Testis (tissue), 3 donors: ENCODE measurements around the gene B3GALT6. TPM values are rescaled to one million over a fixed set of nuclear protein-coding genes. Genes with fewer than 3 reads are reported as not detected.

ENCODE experiments used
- DNase-seq: peaks from one replicate; pipeline ENCODE4 v3.0.0-alpha.2; 2019
- H3K27ac ChIP-seq, 2 donors: fragments of 200-600 bp; sonication (generic); one replicate each; pipeline ENCODE4 v1.5.1; 2019
- H3K27me3 ChIP-seq: fragments of 200-600 bp; sonication (generic); one replicate; pipeline ENCODE4 v1.5.1; 2019
- H3K36me3 ChIP-seq: fragments of 200-600 bp; sonication (generic); one replicate; pipeline ENCODE4 v1.5.1; 2017; ENCODE audit warnings: low read depth; ENCODE audit errors: missing control alignments
- H3K4me1 ChIP-seq: fragments of 200-600 bp; sonication (generic); one replicate; pipeline ENCODE4 v1.5.1; 2019
- H3K4me3 ChIP-seq, 2 donors: fragments of 200-600 bp; sonication (generic); one replicate each; pipeline ENCODE4 v1.5.1; 2017 to 2019
- H3K9me3 ChIP-seq: fragments of 200-600 bp; sonication (generic); one replicate; pipeline ENCODE4 v1.5.1; 2017
- CTCF ChIP-seq, 3 experiments: fragments of 450-650 bp in 2 of 3; fragments of 200-600 bp in 1 of 3; sonication (generic) in 1 of 3; IDR thresholded peaks; one replicate each; pipeline ENCODE4 v1.5.1; 2016 to 2019; ENCODE audit warnings: antibody characterized with exemption in 3 of 3, mild to moderate bottlenecking in 2 of 3, moderate library complexity in 1 of 3
- POLR2A ChIP-seq: fragments of 450-650 bp; IDR thresholded peaks from one replicate; pipeline ENCODE4 v1.6.1; 2017; ENCODE audit warnings: antibody characterized with exemption, mild to moderate bottlenecking, moderate library complexity
- WGBS, 2 donors: methylation state at CpG; one replicate each; pipeline ENCODE4 v1.1.5; 2018; 5-methylcytosine and 5-hydroxymethylcytosine counted together
- intact Hi-C: fragments of 100-400 bp; cut with DNase I; formaldehyde crosslinking; loops from one replicate; pipeline ENCODE4 v1.15.1; 2023; ENCODE audit warnings: low total_unique reads
- polyA plus RNA-seq: library from polyadenylated mRNA; stranded (reverse); fragments of 350-450 nt; fragmentation: Illumina TruSeq; extraction: RNeasy Lipid Tissue Mini Kit (QIAGEN cat#74804); gene quantifications from one replicate; pipeline ENCODE4 v1.2.3, GENCODE V29; 2014; ENCODE audit warnings: low read depth, low replicate concordance; ENCODE audit not compliant: insufficient read depth
- total RNA-seq, 2 donors: library from RNA; depleted of rRNA; stranded (reverse); fragments of >200 nt; gene quantifications; one replicate each; pipeline ENCODE4 v1.2.3, GENCODE V29; 2016

The B3GALT6 gene
- total and polyA plus RNA-seq, 3 donors from 2014 or later, result 8.5 to 37.3 (median 26.1) TPM

- WGBS, 2 donors, result 75 to 79% methylated on average over 15 to 16 of the region's 16 CpGs
- peaks cover 8% of the 10 kb centered on the region for H3K4me1 ChIP-seq
- no peaks in the 10 kb centered on the region for H3K36me3 ChIP-seq
- DNase-seq, result no peak
- intact Hi-C loops, result no loop called here
- no peak for TF ChIP-seq CTCF (IDR thresholded peaks at IDR 0.05)
- no peak for TF ChIP-seq POLR2A
- no peaks in the 10 kb centered on the region for H3K27me3 ChIP-seq
- H3K4me3 ChIP-seq, result no peak overlapping the region
- H3K27ac ChIP-seq, result peak overlapping the region in 1 of 2 donors; percentile 11
- no peaks in the 10 kb centered on the region for H3K9me3 ChIP-seq
These were observed 18.8 kb downstream of the B3GALT6 start for GRCh38 chr1:1250786-1251284.

- H3K36me3 ChIP-seq, result no peaks in the 10 kb centered on the region
- WGBS, 2 donors, result 84 to 91% methylated on average over 12 of the region's 12 CpGs
- no peak for DNase-seq
- TF ChIP-seq POLR2A (no peak), CTCF (IDR thresholded peaks at IDR 0.05) (no peak)
- no peak overlapping the region for H3K4me3 ChIP-seq
- intact Hi-C loops, result no loop called here
- H3K9me3 ChIP-seq, result no peaks in the 10 kb centered on the region
- H3K4me1 ChIP-seq, result peaks cover 5% of the 10 kb centered on the region
- no peaks in the 10 kb centered on the region for H3K27me3 ChIP-seq
- no peak overlapping the region for H3K27ac ChIP-seq
These were observed 21.3 kb downstream of the B3GALT6 start for GRCh38 chr1:1253314-1253713.

GRCh38 chr1:1253972-1254666, 22.1 kb downstream of the B3GALT6 start:
- WGBS, 2 donors, result 91 to 94% methylated on average over 25 to 49 of the region's 50 CpGs
- Histone ChIP-seq H3K27ac (no peak overlapping the region), H3K9me3 (no peaks in the 10 kb centered on the region), H3K4me3 (no peak overlapping the region), H3K36me3 (no peaks in the 10 kb centered on the region), H3K27me3 (no peaks in the 10 kb centered on the region), H3K4me1 (peaks cover 5% of the 10 kb centered on the region)
- TF ChIP-seq POLR2A (no peak), CTCF (IDR thresholded peaks at IDR 0.05) (no peak)
- intact Hi-C loops, result no loop called here
- DNase-seq, result no peak

- no peak for TF ChIP-seq POLR2A
- no peak for TF ChIP-seq CTCF (IDR thresholded peaks at IDR 0.05)
- no peak overlapping the region for H3K27ac ChIP-seq
- no peaks in the 10 kb centered on the region for H3K27me3 ChIP-seq
- peaks cover 5% of the 10 kb centered on the region for H3K4me1 ChIP-seq
- H3K9me3 ChIP-seq, result no peaks in the 10 kb centered on the region
- no peak overlapping the region for H3K4me3 ChIP-seq
- no peak for DNase-seq
- intact Hi-C loops, result no loop called here
- no peaks in the 10 kb centered on the region for H3K36me3 ChIP-seq
- 85 to 90% methylated on average over 21 of the region's 21 CpGs for WGBS, 2 donors
These were observed 22.6 kb downstream of the B3GALT6 start for GRCh38 chr1:1254667-1254998.

GRCh38 chr1:1255078-1255477, 23.0 kb downstream of the B3GALT6 start:
- TF ChIP-seq CTCF (IDR thresholded peaks at IDR 0.05), result no peak
- no peak for TF ChIP-seq POLR2A
- Histone ChIP-seq H3K9me3 (no peaks in the 10 kb centered on the region), H3K27me3 (no peaks in the 10 kb centered on the region), H3K27ac (no peak overlapping the region), H3K4me3 (no peak overlapping the region), H3K36me3 (no peaks in the 10 kb centered on the region), H3K4me1 (peaks cover 5% of the 10 kb centered on the region)
- DNase-seq, result no peak
- 89 to 96% methylated on average over 12 to 26 of the region's 26 CpGs for WGBS, 2 donors
- intact Hi-C loops, result no loop called here
